H1 (cell line): ENCODE results near the gene CCNYL1. TPM values are rescaled to one million over a fixed set of nuclear protein-coding genes. Genes with fewer than 3 reads are reported as not detected.

Experiments
- CTCF ChIA-PET: fragments of 300-600 bp; sonication (Branson Sonifier 250); formaldehyde crosslinking; loops from one replicate; lab custom pipeline; 2021; ENCODE audit not compliant: partially characterized antibody; lab: Charles Lee
- POLR2A ChIA-PET: fragments of 300-600 bp; sonication (Branson Sonifier 250); formaldehyde crosslinking; loops from one replicate; lab custom pipeline; 2021; ENCODE audit warnings: inconsistent platforms; ENCODE audit not compliant: partially characterized antibody; lab: Charles Lee
- DNase-seq, 2 experiments: peaks; one replicate each; pipeline versions ENCODE4 v3.0.0 to v3.0.0-alpha.2; 2010 to 2022; ENCODE audit warnings: low spot score in 2 of 2, low read depth in 1 of 2, mixed read lengths in 1 of 2
- FAIRE-seq: peaks from 2 replicates; lab custom pipeline; 2011; peaks lifted over from hg19 to GRCh38; lab: Jason Lieb, UNC
- H2AFZ ChIP-seq: 2 replicates; pipeline ENCODE4 v1.8.1; 2012; ENCODE audit warnings: low read length, inconsistent platforms
- H2AK5ac ChIP-seq: 2 replicates; pipeline ENCODE4 v1.6.1; 2013; ENCODE audit warnings: low read depth, low read length
- H2BK120ac ChIP-seq: replicated peaks from 2 replicates; pipeline ENCODE3; 2013; ENCODE audit warnings: low read depth, low read length, inconsistent platforms
- H2BK12ac ChIP-seq: 2 replicates; pipeline ENCODE4 v1.6.1; 2013; ENCODE audit warnings: low read depth, low read length
- H2BK15ac ChIP-seq: 2 replicates; pipeline ENCODE4 v1.6.1; 2013; ENCODE audit warnings: low read length
- H2BK20ac ChIP-seq: 2 replicates; pipeline ENCODE4 v1.6.1; 2013; ENCODE audit warnings: low read length
- H2BK5ac ChIP-seq: 2 replicates; pipeline ENCODE4 v1.6.1; 2013; ENCODE audit warnings: low read depth, low read length
- H3K14ac ChIP-seq: 2 replicates; pipeline ENCODE4 v1.6.1; 2013; ENCODE audit warnings: inconsistent platforms; ENCODE audit not compliant: insufficient read length
- H3K18ac ChIP-seq: 2 replicates; pipeline ENCODE4 v1.6.1; 2013; ENCODE audit warnings: low read length; ENCODE audit errors: extremely low read depth
- H3K23ac ChIP-seq: 2 replicates; pipeline ENCODE4 v1.6.1; 2013; ENCODE audit warnings: inconsistent platforms; ENCODE audit not compliant: insufficient read length
- H3K23me2 ChIP-seq: 2 replicates; pipeline ENCODE4 v1.6.1; 2013; ENCODE audit warnings: low read depth, low read length
- H3K27ac ChIP-seq: 2 replicates; pipeline ENCODE4 v1.6.1; 2011; ENCODE audit warnings: low read depth, low read length, inconsistent platforms
- H3K27me3 ChIP-seq, 4 experiments: replicated peaks in 1 of 4; 1 replicate in 1 of 4; 2 replicates in 3 of 4; pipeline versions ENCODE4 v1.6.1 to v1.8.1; 2011 to 2013; ENCODE audit warnings: low read length in 3 of 4, mild to moderate bottlenecking in 3 of 4, inconsistent platforms in 2 of 4, mixed read lengths in 2 of 4, moderate library complexity in 1 of 4; ENCODE audit not compliant: control insufficient read depth in 3 of 4, insufficient read depth in 3 of 4; ENCODE audit errors: extremely low read depth in 1 of 4
- H3K36me3 ChIP-seq, 4 experiments: 2 replicates each; pipeline versions ENCODE4 v1.6.1 to v1.8.1; 2011 to 2013; ENCODE audit warnings: mild to moderate bottlenecking in 4 of 4, low read length in 3 of 4, moderate library complexity in 2 of 4, control low read depth in 1 of 4, inconsistent platforms in 1 of 4; ENCODE audit not compliant: insufficient read depth in 4 of 4, control insufficient read depth in 2 of 4
- H3K4ac ChIP-seq: replicated peaks from 2 replicates; pipeline ENCODE3; 2013; ENCODE audit warnings: low read length, low read depth, mixed read lengths, inconsistent platforms; ENCODE audit not compliant: insufficient read length
- H3K4me1 ChIP-seq, 4 experiments: replicated peaks in 1 of 4; 1 replicate in 1 of 4; 2 replicates in 3 of 4; pipeline versions ENCODE4 v1.6.1 to v1.8.1; 2011 to 2013; ENCODE audit warnings: low read length in 3 of 4, inconsistent platforms in 2 of 4, mixed read lengths in 1 of 4; ENCODE audit not compliant: insufficient read depth in 4 of 4, control insufficient read depth in 3 of 4
- H3K4me2 ChIP-seq, 2 experiments: 2 replicates each; pipeline versions ENCODE4 v1.6.1 to v1.8.1; 2011 to 2013; ENCODE audit warnings: low read depth in 2 of 2, low read length in 2 of 2, control low read depth in 1 of 2, inconsistent platforms in 1 of 2, mild to moderate bottlenecking in 1 of 2; ENCODE audit not compliant: insufficient read depth in 1 of 2
- H3K4me3 ChIP-seq, 4 experiments: fragments of 200-600, 300-600 bp in 1 of 4; sonication (generic), shearing (Covaris generic), sonication (Bioruptor Twin) in 1 of 4; 2 replicates each; pipeline versions ENCODE4 v1.5.1 to v1.8.1; 2011 to 2016; ENCODE audit warnings: low read length in 4 of 4, low read depth in 3 of 4, control low read depth in 2 of 4, inconsistent platforms in 2 of 4, mild to moderate bottlenecking in 2 of 4, mixed read lengths in 1 of 4, moderate library complexity in 1 of 4; ENCODE audit not compliant: insufficient read depth in 2 of 4; ENCODE audit errors: extremely low read depth in 1 of 4
- H3K56ac ChIP-seq: replicated peaks from 2 replicates; pipeline ENCODE3; 2013; ENCODE audit warnings: low read depth, mild to moderate bottlenecking, mixed read lengths, low read length, inconsistent platforms; ENCODE audit not compliant: insufficient read length
- H3K79me1 ChIP-seq: 2 replicates; pipeline ENCODE4 v1.6.1; 2013; ENCODE audit warnings: low read depth, low read length, control low read depth
- H3K79me2 ChIP-seq, 2 experiments: 2 replicates each; pipeline versions ENCODE4 v1.6.1 to v1.8.1; 2012 to 2013; ENCODE audit warnings: low read length in 2 of 2, mild to moderate bottlenecking in 2 of 2, inconsistent platforms in 1 of 2; ENCODE audit not compliant: insufficient read depth in 2 of 2, control insufficient read depth in 1 of 2
- H3K9ac ChIP-seq, 4 experiments: replicated peaks in 1 of 4; 1 replicate in 1 of 4; 2 replicates in 3 of 4; pipeline versions ENCODE4 v1.6.1 to v1.8.1; 2011 to 2013; ENCODE audit warnings: low read depth in 3 of 4, low read length in 3 of 4, control low read depth in 2 of 4, mild to moderate bottlenecking in 2 of 4, moderate library complexity in 2 of 4, inconsistent platforms in 1 of 4; ENCODE audit errors: extremely low read depth in 1 of 4
- H3K9me3 ChIP-seq, 2 experiments: 2 replicates each; pipeline versions ENCODE4 v1.6.1 to v1.8.1; 2012 to 2013; ENCODE audit warnings: mild to moderate bottlenecking in 2 of 2, moderate library complexity in 2 of 2, control low read depth in 1 of 2, inconsistent platforms in 1 of 2, low read depth in 1 of 2, low read length in 1 of 2, mixed read lengths in 1 of 2; ENCODE audit not compliant: insufficient read depth in 2 of 2
- H4K20me1 ChIP-seq, 2 experiments: replicated peaks in 1 of 2; 2 replicates each; pipeline versions ENCODE3 to v1.8.1; 2011 to 2013; ENCODE audit warnings: inconsistent platforms in 2 of 2, low read length in 2 of 2, mild to moderate bottlenecking in 1 of 2; ENCODE audit not compliant: insufficient read depth in 2 of 2, control insufficient read depth in 1 of 2
- H4K5ac ChIP-seq: 2 replicates; pipeline ENCODE4 v1.6.1; 2013; ENCODE audit warnings: low read length, low read depth, mixed read lengths, inconsistent platforms; ENCODE audit not compliant: insufficient read length
- H4K8ac ChIP-seq: 2 replicates; pipeline ENCODE4 v1.8.0; 2013; ENCODE audit warnings: mild to moderate bottlenecking, moderate library complexity, low read length, inconsistent platforms; ENCODE audit not compliant: insufficient read depth; ENCODE audit errors: extremely low read depth
- H4K91ac ChIP-seq: replicated peaks from 2 replicates; pipeline ENCODE3; 2013; ENCODE audit warnings: low read length, mixed read lengths, inconsistent platforms; ENCODE audit not compliant: insufficient read length
- BRCA1 ChIP-seq: IDR thresholded peaks from 2 replicates; pipeline ENCODE4 v1.6.1; 2012; ENCODE audit warnings: low read depth, low read length, improper control_type of control experiment
- CBX8 ChIP-seq: fragments of 300-800, 300-1000 bp; sonication (generic); IDR thresholded peaks from 2 replicates; pipeline ENCODE4 v1.7.1; 2016; ENCODE audit warnings: low read depth, low read length, borderline replicate concordance
- CTBP2 ChIP-seq: IDR thresholded peaks from 2 replicates; pipeline ENCODE4 v1.7.0; 2011; ENCODE audit warnings: borderline replicate concordance, mild to moderate bottlenecking, moderate library complexity, mixed read lengths, low read length; ENCODE audit not compliant: insufficient read depth, insufficient read length
- E2F6 ChIP-seq: IDR thresholded peaks from 2 replicates; pipeline ENCODE4 v1.6.1; 2012; ENCODE audit warnings: inconsistent platforms
- MAX ChIP-seq: IDR thresholded peaks from 2 replicates; pipeline ENCODE4 v1.6.1; 2012; ENCODE audit warnings: inconsistent platforms
- NRF1 ChIP-seq: IDR thresholded peaks from 2 replicates; pipeline ENCODE4 v1.6.1; 2011; ENCODE audit warnings: mild to moderate bottlenecking, low read depth, low read length, improper control_type of control experiment
- RXRA ChIP-seq: IDR thresholded peaks from 2 replicates; pipeline ENCODE4 v1.6.1; 2011; ENCODE audit warnings: low read depth, mild to moderate bottlenecking, low read length, moderate library complexity; ENCODE audit not compliant: insufficient read depth
- SAP30 ChIP-seq: fragments of 300-600 bp; sonication (generic); IDR thresholded peaks from 2 replicates; pipeline ENCODE4 v1.7.1; 2012; ENCODE audit warnings: low read length, moderate library complexity, mild to moderate bottlenecking, inconsistent platforms; ENCODE audit not compliant: insufficient read depth, insufficient replicate concordance
- USF2 ChIP-seq: IDR thresholded peaks from 2 replicates; pipeline ENCODE4 v1.6.1; 2011; ENCODE audit warnings: low read length, improper control_type of control experiment
- WGBS, 2 experiments: shearing (Covaris generic) in 1 of 2; methylation state at CpG; one replicate each; pipeline versions ENCODE4 v1.1.6 to v1.1.7; 2013 to 2015; ENCODE audit warnings: low lambda C conversion rate in 2 of 2, mixed read lengths in 2 of 2, inconsistent platforms in 1 of 2, low coverage in 1 of 2, missing lambda C conversion rate in 1 of 2; ENCODE audit not compliant: insufficient replicate concordance in 2 of 2, insufficient coverage in 1 of 2, insufficient read length in 1 of 2; ENCODE audit errors: extremely low coverage in 1 of 2, missing lambda C conversion rate in 1 of 2; 5-methylcytosine and 5-hydroxymethylcytosine counted together
- polyA plus RNA-seq, 7 experiments: library from polyadenylated mRNA; depleted of rRNA in 3 of 7; stranded (reverse) in 5 of 7; unstranded in 2 of 7; fragments of >200 nt in 5 of 7; fragments of 200-250 nt in 2 of 7; gene quantifications; 1 replicate in 5 of 7; 2 replicates in 1 of 7; 4 replicates in 1 of 7; pipeline versions ENCODE4 v1.2.1 to v1.2.3, GENCODE V29; 2011 to 2013; ENCODE audit warnings: missing spikeins in 2 of 7, mixed read lengths in 2 of 7
- total RNA-seq: library from RNA; stranded (reverse); fragmentation: NEBNext Ultra II Directional; extraction: Animal tissue kit (Norgen Biotek cat#: 25700); gene quantifications from 2 replicates; pipeline ENCODE4 v1.2.1, GENCODE V29; 2021

The CCNYL1 gene
- total and polyA plus RNA-seq, 2 of the 8 experiments (the other 6 are each of a cell fraction or from before 2014, with no cell fraction given) = 13.3 to 35.4 TPM

GRCh38 chr2:207734636-207735512 lies 23.4 kb downstream of the CCNYL1 start:
- 86% methylated on average over 4 of the region's 4 CpGs; no CpG with 5 or more reads in 1 of the 2 experiments for WGBS, 2 experiments
- TF ChIP-seq USF2 = no peak
- no peak for TF ChIP-seq CTBP2
- TF ChIP-seq BRCA1 = no peak
- TF ChIP-seq SAP30 = no peak
- no peak for TF ChIP-seq E2F6
- TF ChIP-seq CBX8 = no peak
- no peak for TF ChIP-seq NRF1
- no peak for TF ChIP-seq MAX
- TF ChIP-seq RXRA = no peak

More at GRCh38 chr2:207734636-207735512, 23.4 kb downstream of the CCNYL1 start:
- no peaks in the 10 kb centered on the region for H3K27me3 ChIP-seq
- H2BK12ac ChIP-seq = no peak overlapping the region
- H3K27ac ChIP-seq = no peak overlapping the region
- FAIRE-seq (no peak), DNase-seq (no peak)
- H3K79me2 ChIP-seq = no peaks in the 10 kb centered on the region
- no peak overlapping the region for H4K91ac ChIP-seq
- H3K4me1 ChIP-seq = no peaks in the 10 kb centered on the region
- no peak overlapping the region for H4K5ac ChIP-seq
- H3K9ac ChIP-seq = no peak overlapping the region
- H3K23me2 ChIP-seq = no peaks in the 10 kb centered on the region
- H3K23ac ChIP-seq = no peak overlapping the region
- no peaks in the 10 kb centered on the region for H4K20me1 ChIP-seq
- no peak overlapping the region for H3K4me2 ChIP-seq
- H3K36me3 ChIP-seq = peaks cover 0 to 24% (median 2%) of the 10 kb centered on the region in 4 experiments; a peak in 6 of 8 replicates
- H3K79me1 ChIP-seq = no peaks in the 10 kb centered on the region
- H2AK5ac ChIP-seq = no peak overlapping the region
- no peak overlapping the region for H3K4ac ChIP-seq
- H3K56ac ChIP-seq = no peak overlapping the region
- H2AFZ ChIP-seq = no peak overlapping the region
- H4K8ac ChIP-seq = no peak overlapping the region
- no peak overlapping the region for H3K14ac ChIP-seq
- H2BK15ac ChIP-seq = no peak overlapping the region
- no peaks in the 10 kb centered on the region for H3K9me3 ChIP-seq
- no peak overlapping the region for H3K18ac ChIP-seq
- no peak overlapping the region for H3K4me3 ChIP-seq
- H2BK20ac ChIP-seq = no peak overlapping the region
- CTCF ChIA-PET = interaction anchor here (0.7 to 2.9 kb wide), 17 partner anchors 9 to 354 kb away, joined by 3 to 13 read pairs (median 3); no protein-coding TSS in a partner anchor
- H2BK5ac ChIP-seq = no peak overlapping the region
- POLR2A ChIA-PET = interaction anchor here (0.7 kb wide), 1 partner anchor 20 kb away, joined by 3 read pairs; no protein-coding TSS in a partner anchor
- H2BK120ac ChIP-seq = no peak overlapping the region
